ENCODE data around the gene C2CD2L. TPM values are rescaled to one million over a fixed set of nuclear protein-coding genes. Genes with fewer than 3 reads are reported as not detected.

C2CD2L gene
- total RNA-seq, 1 experiment from 2014 or later = 6.4 TPM

- TF ChIP-seq MAX (CRISPR knock-in tag; IDR thresholded peaks at IDR 0.05) = peak; percentile 90
- TF ChIP-seq SMAD3 (CRISPR knock-in tag; IDR thresholded peaks at IDR 0.05; ENCODE audit: borderline replicate concordance) = no peak; the same call in 1 of the 2 replicates
- TF ChIP-seq TEAD1 (CRISPR knock-in tag; IDR thresholded peaks at IDR 0.05) = peak; percentile 90
- peak; percentile 58; the same call in 1 of the 2 replicates for TF ChIP-seq ZBTB21 (CRISPR knock-in tag; IDR thresholded peaks at IDR 0.05; ENCODE audit: borderline replicate concordance)
- 0 out of 2 replicates have a peak, but pooled peaks have one; percentile 44 for TF ChIP-seq E2F1 (CRISPR knock-in tag; IDR thresholded peaks at IDR 0.05)
- no peak for TF ChIP-seq ESRRA (CRISPR knock-in tag; IDR thresholded peaks at IDR 0.05; ENCODE audit: borderline replicate concordance)
- TF ChIP-seq FOXP1 (CRISPR knock-in tag; IDR thresholded peaks at IDR 0.05; ENCODE audit: borderline replicate concordance) = peak; percentile 93
- TF ChIP-seq EMX1 (CRISPR knock-in tag; IDR thresholded peaks at IDR 0.05) = peak; percentile 91; the same call in 1 of the 2 replicates
- TF ChIP-seq E2F4 (CRISPR knock-in tag; IDR thresholded peaks at IDR 0.05; ENCODE audit: borderline replicate concordance, low read depth) = 0 out of 2 replicates have a peak, but pooled peaks have one; percentile 59
- TF ChIP-seq SP1 (CRISPR knock-in tag; conservative IDR thresholded peaks at IDR 0.05) = peak; percentile 67; the same call in 1 of the 2 replicates
- TF ChIP-seq GRHL2 (CRISPR knock-in tag; IDR thresholded peaks at IDR 0.05; ENCODE audit: insufficient replicate concordance, severe bottlenecking) = no peak
- TF ChIP-seq ZNF416 (CRISPR knock-in tag; IDR thresholded peaks at IDR 0.05) = peak; percentile 95
- no peak for TF ChIP-seq ZBTB43 (CRISPR knock-in tag; IDR thresholded peaks at IDR 0.05)
- TF ChIP-seq, protein P1, sequence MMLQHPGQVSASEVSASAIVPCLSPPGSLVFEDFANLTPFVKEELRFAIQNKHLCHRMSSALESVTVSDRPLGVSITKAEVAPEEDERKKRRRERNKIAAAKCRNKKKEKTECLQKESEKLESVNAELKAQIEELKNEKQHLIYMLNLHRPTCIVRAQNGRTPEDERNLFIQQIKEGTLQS (CRISPR knock-in tag; conservative IDR thresholded peaks at IDR 0.05) = no peak
- TF ChIP-seq, protein P2, sequence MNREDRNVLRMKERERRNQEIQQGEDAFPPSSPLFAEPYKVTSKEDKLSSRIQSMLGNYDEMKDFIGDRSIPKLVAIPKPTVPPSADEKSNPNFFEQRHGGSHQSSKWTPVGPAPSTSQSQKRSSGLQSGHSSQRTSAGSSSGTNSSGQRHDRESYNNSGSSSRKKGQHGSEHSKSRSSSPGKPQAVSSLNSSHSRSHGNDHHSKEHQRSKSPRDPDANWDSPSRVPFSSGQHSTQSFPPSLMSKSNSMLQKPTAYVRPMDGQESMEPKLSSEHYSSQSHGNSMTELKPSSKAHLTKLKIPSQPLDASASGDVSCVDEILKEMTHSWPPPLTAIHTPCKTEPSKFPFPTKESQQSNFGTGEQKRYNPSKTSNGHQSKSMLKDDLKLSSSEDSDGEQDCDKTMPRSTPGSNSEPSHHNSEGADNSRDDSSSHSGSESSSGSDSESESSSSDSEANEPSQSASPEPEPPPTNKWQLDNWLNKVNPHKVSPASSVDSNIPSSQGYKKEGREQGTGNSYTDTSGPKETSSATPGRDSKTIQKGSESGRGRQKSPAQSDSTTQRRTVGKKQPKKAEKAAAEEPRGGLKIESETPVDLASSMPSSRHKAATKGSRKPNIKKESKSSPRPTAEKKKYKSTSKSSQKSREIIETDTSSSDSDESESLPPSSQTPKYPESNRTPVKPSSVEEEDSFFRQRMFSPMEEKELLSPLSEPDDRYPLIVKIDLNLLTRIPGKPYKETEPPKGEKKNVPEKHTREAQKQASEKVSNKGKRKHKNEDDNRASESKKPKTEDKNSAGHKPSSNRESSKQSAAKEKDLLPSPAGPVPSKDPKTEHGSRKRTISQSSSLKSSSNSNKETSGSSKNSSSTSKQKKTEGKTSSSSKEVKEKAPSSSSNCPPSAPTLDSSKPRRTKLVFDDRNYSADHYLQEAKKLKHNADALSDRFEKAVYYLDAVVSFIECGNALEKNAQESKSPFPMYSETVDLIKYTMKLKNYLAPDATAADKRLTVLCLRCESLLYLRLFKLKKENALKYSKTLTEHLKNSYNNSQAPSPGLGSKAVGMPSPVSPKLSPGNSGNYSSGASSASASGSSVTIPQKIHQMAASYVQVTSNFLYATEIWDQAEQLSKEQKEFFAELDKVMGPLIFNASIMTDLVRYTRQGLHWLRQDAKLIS (CRISPR knock-in tag; IDR thresholded peaks at IDR 0.05; ENCODE audit: borderline replicate concordance) = no peak
- no peak for TF ChIP-seq ZNF423 (CRISPR knock-in tag; IDR thresholded peaks at IDR 0.05)
- peak; percentile 77; the same call in 1 of the 2 replicates for TF ChIP-seq MLX (CRISPR knock-in tag; IDR thresholded peaks at IDR 0.05)
- no peak for TF ChIP-seq SOX15 (CRISPR knock-in tag; IDR thresholded peaks at IDR 0.05)
- TF ChIP-seq, protein P3, sequence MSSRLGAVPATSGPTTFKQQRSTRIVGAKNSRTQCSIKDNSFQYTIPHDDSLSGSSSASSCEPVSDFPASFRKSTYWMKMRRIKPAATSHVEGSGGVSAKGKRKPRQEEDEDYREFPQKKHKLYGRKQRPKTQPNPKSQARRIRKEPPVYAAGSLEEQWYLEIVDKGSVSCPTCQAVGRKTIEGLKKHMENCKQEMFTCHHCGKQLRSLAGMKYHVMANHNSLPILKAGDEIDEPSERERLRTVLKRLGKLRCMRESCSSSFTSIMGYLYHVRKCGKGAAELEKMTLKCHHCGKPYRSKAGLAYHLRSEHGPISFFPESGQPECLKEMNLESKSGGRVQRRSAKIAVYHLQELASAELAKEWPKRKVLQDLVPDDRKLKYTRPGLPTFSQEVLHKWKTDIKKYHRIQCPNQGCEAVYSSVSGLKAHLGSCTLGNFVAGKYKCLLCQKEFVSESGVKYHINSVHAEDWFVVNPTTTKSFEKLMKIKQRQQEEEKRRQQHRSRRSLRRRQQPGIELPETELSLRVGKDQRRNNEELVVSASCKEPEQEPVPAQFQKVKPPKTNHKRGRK (CRISPR knock-in tag; IDR thresholded peaks at IDR 0.05; ENCODE audit: borderline replicate concordance) = no peak
- TF ChIP-seq CREM (CRISPR knock-in tag; IDR thresholded peaks at IDR 0.05) = peak; percentile 84
- no peak; the same call in none of the 2 replicates for TF ChIP-seq JUN (CRISPR knock-in tag; IDR thresholded peaks at IDR 0.05)
- TF ChIP-seq NR2C2 (CRISPR knock-in tag; IDR thresholded peaks at IDR 0.05) = no peak
- TF ChIP-seq ATF2 (CRISPR knock-in tag; IDR thresholded peaks at IDR 0.05; ENCODE audit: borderline replicate concordance, low read depth) = no peak
- peak; percentile 17; the same call in 1 of the 2 replicates for TF ChIP-seq TCF7 (CRISPR knock-in tag; IDR thresholded peaks at IDR 0.05; ENCODE audit: low read depth)
These were observed 11.9 kb upstream of the C2CD2L start (continued) for GRCh38 chr11:119095066-119095880.
